WERI-Rb-1 (cell line): ENCODE data around the gene ALS2.

Source experiments
- DNase-seq: peaks from one replicate; pipeline ENCODE4 v3.0.0-alpha.2; 2020
- H3K27ac ChIP-seq: fragments of 250-450 bp; sonication (Bioruptor Pico); 2 replicates; pipeline ENCODE4 v1.5.1; 2020; ENCODE audit warnings: mild to moderate bottlenecking, moderate library complexity
- H3K27me3 ChIP-seq: fragments of 250-450 bp; sonication (Bioruptor Pico); 2 replicates; pipeline ENCODE4 v1.5.1; 2021; ENCODE audit warnings: mild to moderate bottlenecking, low read depth, moderate library complexity; ENCODE audit not compliant: insufficient read depth, severe bottlenecking
- H3K36me3 ChIP-seq: fragments of 250-450 bp; sonication (Bioruptor Pico); 2 replicates; pipeline ENCODE4 v1.5.1; 2020; ENCODE audit warnings: mild to moderate bottlenecking, moderate library complexity
- H3K4me3 ChIP-seq: 2 replicates; pipeline ENCODE4 v1.5.1; 2011; ENCODE audit warnings: low read depth, mild to moderate bottlenecking, control low read depth, low read length
- H3K9me3 ChIP-seq: fragments of 250-450 bp; sonication (Bioruptor Pico); 2 replicates; pipeline ENCODE4 v1.5.1; 2021; ENCODE audit warnings: mild to moderate bottlenecking, moderate library complexity; ENCODE audit not compliant: severe bottlenecking
- TF ChIP-seq, protein P1 (sequence below): IDR thresholded peaks from 2 replicates; pipeline ENCODE4 v1.5.1; 2011; ENCODE audit warnings: low read depth, mild to moderate bottlenecking, control low read depth, inconsistent platforms, low read length

ALS2 gene

DNA sequence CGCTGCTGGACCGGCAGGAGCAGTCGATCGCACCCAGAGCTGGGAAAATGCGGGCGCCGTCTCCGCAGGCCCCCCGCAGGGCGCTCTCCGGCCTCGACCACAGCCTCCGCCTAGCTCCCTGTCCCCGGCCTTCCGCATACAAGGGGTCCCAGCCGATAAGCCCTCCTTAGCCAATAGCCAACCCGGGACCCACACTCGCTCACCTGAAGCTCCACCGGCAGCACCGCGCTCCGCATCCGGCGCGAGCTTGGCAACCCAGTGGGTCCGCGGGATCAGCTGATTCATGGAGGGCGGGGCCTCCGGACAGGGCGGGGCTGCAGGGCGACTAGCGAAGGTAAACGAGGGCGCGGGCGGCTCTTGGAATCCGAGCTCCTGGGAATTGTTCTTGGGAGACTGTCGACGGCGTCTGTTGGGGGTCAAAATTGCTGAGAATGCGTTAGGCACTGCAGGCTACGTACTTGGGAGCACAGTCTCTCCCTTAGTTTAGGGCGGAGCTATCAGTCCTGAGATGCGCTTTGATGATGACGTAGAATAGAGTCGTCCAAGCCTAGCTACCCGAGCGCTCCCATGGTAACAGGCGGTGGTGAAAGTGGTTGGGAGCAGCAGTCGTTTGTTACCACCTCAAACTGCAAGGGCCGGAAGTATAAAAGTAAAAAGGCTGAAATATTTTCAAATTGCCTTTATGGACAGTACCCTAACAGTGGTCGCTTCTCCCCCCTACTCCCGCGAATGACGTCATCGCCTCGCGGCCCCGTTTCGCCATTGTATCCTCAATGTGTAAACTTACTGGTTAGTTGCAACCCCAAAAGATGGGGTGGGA, at the start of gene ALS2:
Gene ALS2, minus strand, starts transcription at position 260 of the 820 bp plus-strand sequence. CDS start 12,048 bp downstream, outside the sequence.
- H3K27ac ChIP-seq = peak within 1 kb of the TSS; percentile 79

DNA sequence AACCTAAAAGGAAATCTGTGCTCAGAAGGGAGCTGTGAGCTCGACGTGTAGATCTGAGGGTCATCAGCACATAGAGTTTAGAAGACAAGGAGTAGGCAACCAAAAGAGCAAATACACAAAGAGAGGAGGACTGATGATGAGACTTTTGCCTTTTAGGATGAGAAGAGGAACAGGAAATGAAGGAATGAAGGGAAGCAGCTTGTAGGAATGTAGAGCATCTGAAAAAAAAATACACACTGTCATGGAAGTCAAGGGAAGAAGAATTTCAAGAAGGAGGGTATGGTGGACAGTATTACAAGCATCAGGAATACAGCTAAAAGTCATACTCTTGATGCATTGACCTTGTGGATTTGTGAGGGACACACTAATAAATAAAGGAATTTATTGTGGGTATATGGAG, 47.5 kb upstream of the ALS2 start:
- TF ChIP-seq, protein P1, sequence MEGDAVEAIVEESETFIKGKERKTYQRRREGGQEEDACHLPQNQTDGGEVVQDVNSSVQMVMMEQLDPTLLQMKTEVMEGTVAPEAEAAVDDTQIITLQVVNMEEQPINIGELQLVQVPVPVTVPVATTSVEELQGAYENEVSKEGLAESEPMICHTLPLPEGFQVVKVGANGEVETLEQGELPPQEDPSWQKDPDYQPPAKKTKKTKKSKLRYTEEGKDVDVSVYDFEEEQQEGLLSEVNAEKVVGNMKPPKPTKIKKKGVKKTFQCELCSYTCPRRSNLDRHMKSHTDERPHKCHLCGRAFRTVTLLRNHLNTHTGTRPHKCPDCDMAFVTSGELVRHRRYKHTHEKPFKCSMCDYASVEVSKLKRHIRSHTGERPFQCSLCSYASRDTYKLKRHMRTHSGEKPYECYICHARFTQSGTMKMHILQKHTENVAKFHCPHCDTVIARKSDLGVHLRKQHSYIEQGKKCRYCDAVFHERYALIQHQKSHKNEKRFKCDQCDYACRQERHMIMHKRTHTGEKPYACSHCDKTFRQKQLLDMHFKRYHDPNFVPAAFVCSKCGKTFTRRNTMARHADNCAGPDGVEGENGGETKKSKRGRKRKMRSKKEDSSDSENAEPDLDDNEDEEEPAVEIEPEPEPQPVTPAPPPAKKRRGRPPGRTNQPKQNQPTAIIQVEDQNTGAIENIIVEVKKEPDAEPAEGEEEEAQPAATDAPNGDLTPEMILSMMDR = no peak
- no peak overlapping the region for H3K4me3 ChIP-seq

More for the DNA sequence above, at the start of gene ALS2:
- Histone ChIP-seq H3K4me3 (peak within 1 kb of the TSS; percentile 76), H3K9me3 (no peaks in the 10 kb centered on the region), H3K36me3 (no peaks in the 10 kb centered on the region), H3K27me3 (no peaks in the 10 kb centered on the region)
- peak; percentile 99 for DNase-seq
- TF ChIP-seq, protein P1 = no peak

DNA sequence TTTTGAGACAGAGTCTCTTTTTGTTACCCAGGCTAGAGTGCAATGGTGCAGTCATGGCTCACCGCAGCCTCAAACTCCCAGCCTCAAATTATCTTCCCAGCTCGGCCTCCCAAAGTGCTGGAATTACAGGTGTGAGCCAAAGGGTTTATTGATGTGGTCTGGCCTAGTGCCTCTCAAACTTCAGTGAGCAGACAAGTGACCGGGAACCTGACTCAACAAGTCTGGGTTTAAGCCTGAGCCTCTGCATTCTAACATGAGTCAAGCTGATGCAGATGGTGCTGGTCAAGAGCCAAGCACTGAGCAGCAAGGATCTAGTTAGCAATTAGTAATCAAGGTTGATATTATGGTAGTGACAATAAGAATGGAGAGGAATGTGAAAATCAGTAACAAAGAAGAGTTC, 46.9 kb upstream of the ALS2 start:
- TF ChIP-seq, protein P1 = no peak
- Histone ChIP-seq H3K4me3 (no peak overlapping the region), H3K27ac (no peak overlapping the region), H3K27me3 (no peaks in the 10 kb centered on the region), H3K36me3 (no peaks in the 10 kb centered on the region), H3K9me3 (no peaks in the 10 kb centered on the region)
- no peak for DNase-seq

More for the DNA sequence above, 47.5 kb upstream of the ALS2 start:
- Histone ChIP-seq H3K27me3 (no peaks in the 10 kb centered on the region), H3K27ac (no peak overlapping the region), H3K36me3 (no peaks in the 10 kb centered on the region), H3K9me3 (no peaks in the 10 kb centered on the region)
- DNase-seq = no peak

DNA sequence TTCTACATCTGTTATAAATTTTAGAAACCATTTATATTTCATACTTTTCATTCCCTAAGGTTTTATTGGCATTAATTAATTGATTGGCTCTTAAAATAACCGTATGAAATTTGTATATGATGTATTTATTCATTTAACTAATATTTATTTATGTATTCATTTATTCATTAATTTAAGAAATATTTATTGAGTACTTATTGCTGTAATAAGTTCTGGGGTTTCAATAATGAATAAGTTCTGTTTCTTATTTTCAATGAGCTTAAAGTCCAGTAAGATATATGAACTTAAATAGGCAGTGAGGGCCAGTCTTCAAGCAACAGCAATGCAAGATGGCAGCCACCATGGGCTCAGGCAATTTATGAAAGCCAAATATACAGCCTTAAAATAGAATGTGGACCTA, 43.5 kb upstream of the ALS2 start:
- H3K36me3 ChIP-seq = no peaks in the 10 kb centered on the region
- TF ChIP-seq, protein P1 = no peak

DNA sequence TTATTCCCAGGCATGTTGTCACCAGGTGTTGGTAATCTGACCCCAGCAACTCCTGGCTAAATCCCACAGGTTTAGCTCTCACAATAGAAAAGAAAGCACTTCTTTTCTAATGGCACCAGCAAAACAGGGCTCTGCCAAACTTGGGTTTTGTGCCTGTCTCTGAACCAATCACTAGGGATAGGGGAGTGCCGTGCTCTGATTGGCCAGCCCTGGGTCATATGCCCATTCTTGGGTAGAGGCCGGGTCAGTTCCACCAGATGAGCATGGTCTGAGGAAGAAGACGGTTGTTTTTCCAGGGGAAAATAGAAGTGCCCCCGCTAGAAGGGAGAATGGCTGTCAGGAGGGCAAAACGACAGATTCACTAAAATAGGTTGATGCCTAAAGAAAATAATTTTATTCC, 40.3 kb upstream of the ALS2 start:
- H3K9me3 ChIP-seq = no peaks in the 10 kb centered on the region
- no peaks in the 10 kb centered on the region for H3K27me3 ChIP-seq
- H3K4me3 ChIP-seq = no peak overlapping the region
- TF ChIP-seq, protein P1 = no peak
- DNase-seq = peak; percentile 8
- H3K27ac ChIP-seq = no peak overlapping the region
- no peaks in the 10 kb centered on the region for H3K36me3 ChIP-seq

More for the DNA sequence above, 43.5 kb upstream of the ALS2 start:
- no peak for DNase-seq
- H3K27me3 ChIP-seq = no peaks in the 10 kb centered on the region
- no peaks in the 10 kb centered on the region for H3K9me3 ChIP-seq
- H3K27ac ChIP-seq = no peak overlapping the region
- no peak overlapping the region for H3K4me3 ChIP-seq
